Dendritic cell treated with granulocyte-macrophage colony-stimulating factor and Interleukin-4, amounts not matched to agents 40 ng/mL and 50 ng/mL, for 4 days (primary cell): Measurements from ENCODE around the gene COL23A1.

Experiments used
- H3K27ac Mint-ChIP-seq: one replicate; pipeline ENCODE4 v1.8.0; 2022; ENCODE audit warnings: mild to moderate bottlenecking, mixed read lengths
- H3K27me3 Mint-ChIP-seq: one replicate; pipeline ENCODE4 v1.8.0; 2022; ENCODE audit warnings: mild to moderate bottlenecking, mixed read lengths
- H3K36me3 Mint-ChIP-seq: one replicate; pipeline ENCODE4 v1.8.0; 2022; ENCODE audit warnings: low read depth, mixed read lengths
- H3K4me1 Mint-ChIP-seq: one replicate; pipeline ENCODE4 v1.8.0; 2022; ENCODE audit warnings: low read depth, mixed read lengths
- H3K4me3 Mint-ChIP-seq: one replicate; pipeline ENCODE4 v1.8.0; 2022; ENCODE audit warnings: mild to moderate bottlenecking, moderate library complexity, mixed read lengths
- H3K9me3 Mint-ChIP-seq: one replicate; pipeline ENCODE4 v1.8.0; 2022; ENCODE audit warnings: mixed read lengths
- intact Hi-C: fragments of 100-400 bp; cut with micrococcal nuclease; formaldehyde crosslinking; loops from one replicate; pipeline ENCODE4 v1.15.0; 2022

Gene COL23A1

DNA sequence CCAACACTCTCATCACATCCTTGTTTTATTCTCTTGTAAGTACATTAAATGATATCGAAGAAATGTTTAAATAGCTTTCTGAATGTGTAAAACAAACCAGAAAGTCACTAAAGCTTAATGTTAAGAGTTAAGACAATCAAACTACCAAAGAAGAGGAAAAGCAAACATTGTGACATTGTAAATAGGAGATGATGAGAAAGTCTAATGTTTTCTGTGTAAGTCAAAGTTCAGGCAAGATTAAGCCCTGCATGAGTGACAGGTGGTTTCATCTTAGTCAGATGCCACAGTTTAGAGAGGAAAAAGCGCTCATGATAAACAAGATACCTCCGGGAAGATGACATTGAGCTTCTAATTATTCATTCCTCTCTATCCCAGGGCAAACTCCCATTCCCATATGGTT, 306.7 kb downstream of the COL23A1 start:
- Mint-ChIP-seq H3K27ac (no peak overlapping the region), H3K4me3 (no peak overlapping the region), H3K4me1 (peaks cover 34% of the 10 kb centered on the region), H3K9me3 (peaks cover 8% of the 10 kb centered on the region), H3K36me3 (no peaks in the 10 kb centered on the region), H3K27me3 (peaks cover 19% of the 10 kb centered on the region)
- intact Hi-C loops, result loop anchor here (5.0 to 10.0 kb wide), 2 partner anchors 181 to 449 kb away; partner anchors contain the start of gene ZNF354A

DNA sequence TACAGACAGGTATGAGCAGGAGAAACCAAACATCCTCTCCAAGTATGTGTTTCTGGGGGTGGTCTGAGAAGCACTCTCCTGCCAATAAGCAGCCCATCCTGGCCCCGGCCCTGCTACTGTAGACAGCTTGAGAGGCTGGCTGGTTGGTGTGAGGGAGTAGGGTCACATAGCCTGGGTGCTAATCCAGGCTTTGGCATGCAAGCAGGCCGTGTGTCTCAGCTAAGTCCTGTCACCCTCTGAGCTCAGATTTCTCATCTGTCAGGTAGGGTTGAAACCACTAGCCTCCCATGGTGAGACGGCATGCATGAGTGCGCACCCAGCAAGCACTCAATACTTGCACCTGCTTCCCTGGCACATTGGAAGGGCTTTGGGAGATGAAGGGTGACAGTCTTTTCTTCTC, 307.8 kb downstream of the COL23A1 start:
- H3K36me3 Mint-ChIP-seq, result no peaks in the 10 kb centered on the region
- H3K4me3 Mint-ChIP-seq, result no peak overlapping the region
- H3K27me3 Mint-ChIP-seq, result peaks cover 19% of the 10 kb centered on the region
- intact Hi-C loops, result loop anchor here (5.0 to 10.0 kb wide), 2 partner anchors 182 to 450 kb away; partner anchors contain the start of gene ZNF354A
- H3K27ac Mint-ChIP-seq, result no peak overlapping the region
- H3K9me3 Mint-ChIP-seq, result peaks cover 8% of the 10 kb centered on the region
- H3K4me1 Mint-ChIP-seq, result peaks cover 23% of the 10 kb centered on the region

DNA sequence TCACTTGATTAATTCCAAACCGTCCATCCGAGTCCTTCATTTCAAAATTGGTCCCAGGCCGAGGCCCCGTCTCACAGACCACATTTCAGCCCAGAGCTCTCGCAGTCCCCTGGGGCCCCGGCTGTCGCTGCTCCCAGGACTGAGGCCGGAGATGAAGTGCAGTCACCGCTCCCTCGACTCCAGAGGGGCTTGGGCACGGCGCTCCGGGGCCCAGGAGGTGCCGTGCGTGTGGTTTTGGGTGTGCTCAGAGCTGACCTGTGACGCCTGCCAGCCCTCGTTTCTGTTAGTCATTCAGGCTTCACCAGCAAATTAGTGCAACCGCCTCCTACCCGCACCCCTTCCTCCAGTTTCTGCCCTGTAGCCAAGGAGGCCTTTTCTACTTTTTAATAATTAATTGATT, 308.9 kb downstream of the COL23A1 start:
- Mint-ChIP-seq H3K4me1 (peaks cover 22% of the 10 kb centered on the region), H3K27me3 (peaks cover 19% of the 10 kb centered on the region), H3K4me3 (no peak overlapping the region), H3K27ac (no peak overlapping the region), H3K36me3 (no peaks in the 10 kb centered on the region), H3K9me3 (peaks cover 8% of the 10 kb centered on the region)
- intact Hi-C loops, result loop anchor here (1.0 to 10.0 kb wide), 3 partner anchors 183 to 451 kb away; partner anchors contain the start of gene ZNF354A

DNA sequence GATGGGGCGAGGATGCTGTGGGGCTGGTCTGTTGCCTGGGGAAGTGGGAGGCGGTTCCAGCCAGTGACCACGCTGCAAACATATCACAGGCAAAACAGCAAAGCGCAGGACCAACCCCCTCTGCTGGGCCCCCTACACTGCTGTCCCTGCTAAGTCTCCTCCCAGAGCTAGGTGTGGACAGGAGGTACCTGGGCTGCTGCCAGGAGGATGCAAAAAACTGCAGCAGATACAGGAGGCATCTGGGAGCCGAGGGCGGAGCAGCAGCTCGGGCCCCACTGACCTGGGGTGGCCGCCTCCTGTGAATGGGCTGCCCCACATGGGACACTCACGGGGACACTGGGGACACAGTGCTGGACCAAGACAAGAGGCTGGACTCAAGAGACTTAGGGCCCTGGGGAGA, 309.6 kb downstream of the COL23A1 start:
- no peaks in the 10 kb centered on the region for H3K36me3 Mint-ChIP-seq
- intact Hi-C loops, result loop anchor here (1.0 to 10.0 kb wide), 5 partner anchors 45 to 452 kb away; partner anchors contain the start of genes COL23A1 and ZNF354A

DNA sequence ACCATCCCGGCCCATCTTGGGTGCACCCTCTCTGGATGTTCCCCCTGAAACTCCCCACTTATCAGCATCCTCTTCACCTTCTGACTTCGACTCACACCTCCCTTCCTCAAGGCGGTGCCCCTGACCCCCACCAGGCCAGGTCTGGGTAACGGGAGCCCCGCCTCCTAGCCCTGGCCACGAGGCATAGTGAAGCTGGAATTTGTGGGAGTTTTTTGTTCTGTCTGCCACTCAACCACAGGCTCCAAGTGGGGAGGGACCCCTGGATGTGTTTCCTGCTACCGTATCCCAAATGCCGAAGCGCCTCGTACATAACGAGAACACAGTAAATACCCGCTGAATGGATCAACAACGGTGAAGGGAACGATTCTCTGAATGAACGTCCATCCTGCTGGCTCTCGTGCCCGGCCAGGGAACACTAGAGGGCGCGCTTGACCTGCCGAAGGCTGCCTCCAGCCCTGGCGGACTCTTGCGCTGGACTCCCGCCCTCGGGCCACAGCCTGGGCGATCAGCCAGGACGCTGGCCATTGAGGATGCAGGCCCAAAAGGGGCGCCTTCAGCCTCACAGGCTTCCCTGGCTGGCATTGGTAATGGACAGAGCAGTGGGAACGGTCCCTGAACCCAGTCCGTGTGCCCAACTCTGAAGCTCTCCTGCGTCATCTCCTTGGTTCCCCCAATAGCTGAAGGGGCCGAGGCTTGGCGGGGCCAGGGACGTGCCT, 310.3 kb downstream of the COL23A1 start:
- peaks cover 19% of the 10 kb centered on the region for H3K27me3 Mint-ChIP-seq
- intact Hi-C loops, result loop anchor here (1.0 to 10.0 kb wide), 4 partner anchors 45 to 452 kb away; partner anchors contain the start of genes COL23A1 and ZNF354A
- no peak overlapping the region for H3K27ac Mint-ChIP-seq

More for the DNA sequence above, 309.6 kb downstream of the COL23A1 start:
- peaks cover 13% of the 10 kb centered on the region for H3K9me3 Mint-ChIP-seq
- H3K4me1 Mint-ChIP-seq, result peaks cover 15% of the 10 kb centered on the region
- no peak overlapping the region for H3K4me3 Mint-ChIP-seq
- no peak overlapping the region for H3K27ac Mint-ChIP-seq
- H3K27me3 Mint-ChIP-seq, result peaks cover 19% of the 10 kb centered on the region

DNA sequence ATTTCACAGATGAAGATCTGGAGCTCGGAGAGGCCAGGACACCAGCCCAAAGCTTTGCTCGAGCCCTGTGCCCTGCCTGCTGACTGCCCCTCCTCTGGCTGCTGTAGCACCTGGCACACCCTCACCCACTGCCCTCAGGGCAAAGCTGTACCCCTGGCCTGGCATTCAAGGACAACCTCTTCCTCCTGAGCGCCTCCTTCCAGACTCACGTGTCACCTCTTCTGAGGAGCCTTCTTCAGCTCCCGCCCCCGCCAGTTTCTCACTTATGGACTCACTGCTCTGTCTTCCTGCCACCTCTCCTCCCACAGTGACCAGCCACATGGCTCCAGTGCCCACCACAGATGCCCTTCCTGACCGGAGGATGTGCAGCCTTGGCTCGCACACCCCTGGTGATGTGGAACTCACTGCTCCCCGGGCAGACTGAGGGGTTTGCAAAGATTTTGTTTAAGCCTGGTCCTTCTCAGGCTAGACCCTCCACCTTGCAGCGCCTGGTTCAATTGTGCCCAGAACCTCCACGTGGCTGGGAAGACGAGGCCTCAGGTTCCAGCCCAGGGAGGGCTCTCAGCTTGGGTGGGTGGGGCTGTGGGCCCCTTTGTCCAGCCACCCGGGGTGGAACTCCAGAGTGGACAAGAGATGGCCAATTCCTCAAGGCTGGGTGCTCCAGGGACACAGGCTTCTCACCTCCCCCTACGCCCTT, 311.0 kb downstream of the COL23A1 start:
- H3K36me3 Mint-ChIP-seq, result no peaks in the 10 kb centered on the region
- H3K27ac Mint-ChIP-seq, result no peak overlapping the region
- H3K4me3 Mint-ChIP-seq, result no peak overlapping the region
- H3K27me3 Mint-ChIP-seq, result peaks cover 19% of the 10 kb centered on the region
- peaks cover 15% of the 10 kb centered on the region for H3K9me3 Mint-ChIP-seq
- intact Hi-C loops, result no loop called here
- peaks cover 11% of the 10 kb centered on the region for H3K4me1 Mint-ChIP-seq

More for the DNA sequence above, 310.3 kb downstream of the COL23A1 start:
- peaks cover 15% of the 10 kb centered on the region for H3K9me3 Mint-ChIP-seq
- no peak overlapping the region for H3K4me3 Mint-ChIP-seq
- H3K36me3 Mint-ChIP-seq, result no peaks in the 10 kb centered on the region
- H3K4me1 Mint-ChIP-seq, result peaks cover 11% of the 10 kb centered on the region

DNA sequence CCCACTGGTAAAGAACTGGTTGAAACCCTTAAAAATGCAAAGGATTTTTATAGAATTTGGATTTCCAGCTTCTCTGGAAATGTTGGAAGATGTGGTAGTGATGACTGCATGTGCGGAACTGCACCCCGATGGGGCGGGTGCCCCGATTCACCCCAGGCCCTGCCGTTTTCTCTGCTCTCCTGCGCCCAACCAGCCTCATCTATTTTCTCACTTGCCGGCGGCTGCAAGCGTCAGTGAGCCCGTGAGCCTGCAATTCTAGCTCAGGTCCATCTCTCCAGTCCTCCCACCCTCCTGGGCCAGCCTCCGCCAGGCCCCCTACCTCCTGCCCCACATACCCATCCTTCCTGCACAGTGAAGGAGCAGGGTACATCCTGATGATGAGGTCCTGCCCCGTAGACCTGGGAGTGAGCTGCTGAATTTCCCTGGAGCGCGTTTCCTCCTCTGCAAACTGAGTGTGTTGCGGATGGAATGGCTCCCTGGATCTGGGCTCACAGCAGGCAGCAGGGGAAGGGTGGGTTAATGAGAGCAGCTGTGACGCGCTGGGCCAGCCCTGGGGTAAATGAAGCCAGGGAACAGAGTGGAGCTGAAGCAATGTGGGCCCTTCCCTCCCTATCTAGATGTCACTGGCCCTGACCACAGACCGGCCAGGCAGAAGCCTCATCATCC, 311.7 kb downstream of the COL23A1 start:
- Mint-ChIP-seq H3K9me3 (peaks cover 8% of the 10 kb centered on the region), H3K27me3 (peaks cover 19% of the 10 kb centered on the region), H3K4me1 (peaks cover 11% of the 10 kb centered on the region), H3K36me3 (no peaks in the 10 kb centered on the region), H3K27ac (no peak overlapping the region), H3K4me3 (no peak overlapping the region)
- intact Hi-C loops, result no loop called here

DNA sequence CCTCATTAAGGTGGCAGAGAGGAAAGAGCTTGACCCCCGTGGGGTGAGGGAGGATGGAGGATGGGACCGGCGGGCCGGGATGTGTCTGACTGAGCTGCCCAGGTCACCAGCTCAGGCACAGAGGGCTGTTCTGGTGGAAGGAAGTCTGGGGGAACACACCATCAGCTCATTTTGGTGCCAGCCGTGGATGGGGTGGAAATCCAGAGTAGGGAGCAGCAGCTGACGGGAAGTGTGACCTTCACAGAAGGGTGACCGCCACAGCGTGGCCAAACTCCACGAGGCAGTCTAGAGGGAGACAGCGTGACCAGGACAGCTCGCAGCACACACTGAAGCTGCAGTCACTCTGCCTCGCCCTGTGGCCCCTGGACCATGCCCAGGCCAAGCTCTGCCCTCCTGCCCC, 312.3 kb downstream of the COL23A1 start:
- H3K27me3 Mint-ChIP-seq, result peaks cover 19% of the 10 kb centered on the region
- H3K9me3 Mint-ChIP-seq, result peaks cover 7% of the 10 kb centered on the region
- H3K27ac Mint-ChIP-seq, result no peak overlapping the region

DNA sequence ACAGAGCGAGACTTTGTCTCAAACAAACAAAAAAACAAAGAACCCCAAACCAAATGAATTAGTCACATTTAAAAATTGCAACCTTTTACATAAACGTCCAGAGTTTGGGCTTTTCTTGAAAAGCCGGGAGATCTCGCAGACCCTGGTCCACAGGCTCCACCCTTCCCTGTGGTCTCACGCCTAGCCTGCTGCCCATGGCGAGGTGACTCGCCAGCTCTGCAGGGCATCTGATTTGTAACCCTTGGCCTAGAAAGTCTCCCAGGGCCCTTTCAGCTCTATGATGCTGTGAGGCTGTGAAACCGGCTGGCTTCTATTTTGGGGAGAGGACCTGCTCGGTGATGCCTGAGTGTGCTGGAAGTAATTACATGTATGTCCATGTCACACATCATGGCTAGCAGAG, 312.8 kb downstream of the COL23A1 start:
- Mint-ChIP-seq H3K9me3 (peaks cover 7% of the 10 kb centered on the region), H3K4me3 (no peak overlapping the region), H3K4me1 (peaks cover 11% of the 10 kb centered on the region), H3K36me3 (no peaks in the 10 kb centered on the region), H3K27me3 (peaks cover 19% of the 10 kb centered on the region), H3K27ac (no peak overlapping the region)
- intact Hi-C loops, result no loop called here

More for the DNA sequence above, 312.3 kb downstream of the COL23A1 start:
- H3K36me3 Mint-ChIP-seq, result no peaks in the 10 kb centered on the region
- peaks cover 11% of the 10 kb centered on the region for H3K4me1 Mint-ChIP-seq
- H3K4me3 Mint-ChIP-seq, result no peak overlapping the region
- intact Hi-C loops, result no loop called here

DNA sequence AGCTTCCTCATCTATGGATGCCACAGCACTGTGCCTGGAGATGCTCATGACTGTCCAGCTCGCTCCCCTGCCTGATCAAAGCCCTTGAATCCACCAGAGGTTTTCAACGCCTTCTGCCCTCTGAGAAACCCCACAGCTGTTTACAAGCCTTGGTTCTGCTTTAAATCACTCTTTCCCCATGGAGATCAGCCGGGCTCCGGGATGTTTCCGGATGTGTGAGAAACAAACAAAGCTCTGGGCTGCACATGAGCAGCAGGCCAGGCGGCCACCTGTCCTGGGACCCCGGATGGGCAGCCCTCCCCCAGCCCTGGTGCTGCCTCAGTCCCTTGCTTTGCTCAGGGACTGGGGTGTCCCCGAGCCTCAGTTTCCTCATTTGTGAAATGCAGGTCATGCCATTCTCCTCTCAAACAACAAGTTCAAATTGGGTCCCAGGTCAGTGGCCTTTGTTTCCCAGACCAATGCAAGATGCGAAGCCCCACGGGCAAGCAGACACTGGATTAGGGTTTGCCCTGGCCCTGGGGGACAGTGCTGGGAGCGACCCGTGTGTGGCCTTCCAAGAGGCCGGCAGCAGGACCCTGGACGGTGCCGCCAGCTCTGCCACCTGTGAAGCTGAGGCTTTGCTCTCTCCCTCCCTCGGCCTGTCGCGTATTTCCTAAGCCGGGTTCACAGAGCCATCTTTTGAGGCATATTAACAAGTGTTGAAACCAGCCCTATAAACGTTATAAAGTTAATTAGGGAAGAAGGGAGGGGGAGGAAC, 315.2 kb downstream of the COL23A1 start:
- H3K27me3 Mint-ChIP-seq, result peaks cover 15% of the 10 kb centered on the region
- H3K27ac Mint-ChIP-seq, result no peak overlapping the region
- no peak overlapping the region for H3K4me3 Mint-ChIP-seq
- H3K4me1 Mint-ChIP-seq, result peaks cover 6% of the 10 kb centered on the region
- peaks cover 7% of the 10 kb centered on the region for H3K9me3 Mint-ChIP-seq
- H3K36me3 Mint-ChIP-seq, result no peaks in the 10 kb centered on the region
- intact Hi-C loops, result no loop called here

DNA sequence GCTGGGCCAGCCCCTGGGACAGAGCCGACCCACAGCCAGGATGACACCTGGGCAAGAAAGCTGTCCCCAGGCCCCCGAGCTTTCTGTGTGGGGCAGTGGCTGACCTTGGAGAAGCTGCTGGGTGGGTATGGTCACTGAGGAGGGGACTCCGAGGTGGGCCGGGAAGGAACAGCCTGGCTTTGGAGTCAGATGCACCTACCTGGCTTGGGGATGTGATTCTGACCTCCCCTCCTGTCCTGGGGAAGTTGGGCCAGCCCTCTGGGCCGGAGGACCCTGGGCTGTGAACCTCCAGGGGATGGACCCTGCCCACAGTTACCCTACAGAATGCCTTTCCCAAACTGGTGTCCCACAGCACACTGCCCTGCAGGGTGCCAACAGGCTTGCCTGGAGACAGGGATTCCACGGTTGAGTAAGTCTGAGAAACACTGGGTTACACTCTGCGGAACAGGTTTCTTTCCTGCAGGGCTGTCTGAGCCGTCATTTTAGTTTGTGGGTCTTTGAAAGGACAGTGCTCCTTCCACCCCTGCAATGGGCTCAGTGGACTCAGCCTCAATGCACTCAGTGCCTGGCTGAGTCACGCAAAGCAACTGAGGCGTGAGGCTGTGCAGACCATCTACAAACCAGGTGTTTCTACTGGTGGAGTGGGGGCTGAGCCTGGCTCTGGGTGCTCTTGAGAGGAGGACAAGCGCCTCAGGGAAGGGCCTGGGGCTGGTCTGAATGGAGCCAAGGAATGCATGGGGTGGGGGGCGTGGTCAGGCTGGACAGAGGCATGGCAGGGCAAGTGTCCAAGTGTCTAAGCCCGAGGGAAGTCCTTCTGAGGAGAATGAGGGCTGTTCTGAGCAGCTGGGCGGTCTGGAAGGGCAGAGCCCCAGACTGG, 316.3 kb downstream of the COL23A1 start:
- intact Hi-C loops, result no loop called here
- Mint-ChIP-seq H3K9me3 (peaks cover 7% of the 10 kb centered on the region), H3K4me3 (no peak overlapping the region), H3K27ac (no peak overlapping the region), H3K27me3 (peaks cover 10% of the 10 kb centered on the region), H3K36me3 (no peaks in the 10 kb centered on the region), H3K4me1 (no peaks in the 10 kb centered on the region)

DNA sequence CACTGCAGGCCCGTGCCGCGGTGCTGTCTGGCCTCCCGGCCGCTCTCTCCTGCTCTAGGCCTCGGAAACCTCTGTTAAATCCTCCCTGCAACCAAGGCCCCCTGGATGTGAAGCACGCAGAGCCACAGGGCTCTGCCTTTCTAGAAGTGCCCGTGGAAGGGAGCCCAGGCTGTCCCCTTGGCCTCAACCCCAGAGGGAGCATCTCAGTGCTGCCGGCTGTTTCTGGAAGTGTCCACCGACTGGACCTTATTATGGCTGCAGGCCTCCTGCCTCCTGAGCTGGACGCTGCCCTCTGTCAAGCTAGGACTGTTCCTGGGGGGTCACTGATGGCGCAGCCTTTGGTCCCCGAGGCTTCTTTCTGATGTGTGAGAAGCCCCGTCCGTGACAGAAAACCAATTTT, 317.2 kb downstream of the COL23A1 start:
- no peak overlapping the region for H3K4me3 Mint-ChIP-seq
- H3K27ac Mint-ChIP-seq, result no peak overlapping the region

DNA sequence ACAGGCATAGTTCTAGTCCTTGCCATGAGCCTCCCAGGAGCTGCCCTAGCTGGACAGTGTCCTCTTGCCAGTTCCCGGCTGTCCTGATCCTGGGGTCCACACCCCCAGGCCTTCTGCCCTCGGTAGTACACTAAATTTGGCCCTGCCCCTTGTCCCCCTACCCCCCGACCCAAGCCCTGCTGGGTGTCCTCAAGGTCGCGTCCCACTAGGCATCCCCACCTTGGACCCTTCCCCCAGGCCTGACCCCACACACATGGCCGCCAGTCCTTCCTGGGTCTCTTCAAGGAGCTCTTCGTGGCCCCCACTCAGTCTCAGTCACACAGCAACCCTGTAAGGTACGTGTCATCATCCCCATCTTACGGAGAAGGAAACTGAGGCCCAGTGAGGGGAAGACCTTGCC, 317.6 kb downstream of the COL23A1 start:
- no peaks in the 10 kb centered on the region for H3K4me1 Mint-ChIP-seq
- H3K27ac Mint-ChIP-seq, result no peak overlapping the region
- H3K27me3 Mint-ChIP-seq, result peaks cover 2% of the 10 kb centered on the region
- no peaks in the 10 kb centered on the region for H3K36me3 Mint-ChIP-seq
- intact Hi-C loops, result no loop called here
- peaks cover 7% of the 10 kb centered on the region for H3K9me3 Mint-ChIP-seq
- H3K4me3 Mint-ChIP-seq, result no peak overlapping the region

More for the DNA sequence above, 317.2 kb downstream of the COL23A1 start:
- no peaks in the 10 kb centered on the region for H3K4me1 Mint-ChIP-seq
- intact Hi-C loops, result no loop called here
- H3K27me3 Mint-ChIP-seq, result peaks cover 6% of the 10 kb centered on the region
- H3K9me3 Mint-ChIP-seq, result peaks cover 7% of the 10 kb centered on the region
- H3K36me3 Mint-ChIP-seq, result no peaks in the 10 kb centered on the region
